ENCODE measurements around the gene AGBL4. TPM values are rescaled to one million over a fixed set of nuclear protein-coding genes. Genes with fewer than 3 reads are reported as not detected.

AGBL4 gene
- total RNA-seq, 2 experiments from 2014 or later, result not detected

GRCh38 chr1:48592330-48592729, 1431.4 kb downstream of the AGBL4 start:
- DNase-seq, result no peak
- no peaks in the 10 kb centered on the region for H3K4me1 Mint-ChIP-seq
- peaks cover 2% of the 10 kb centered on the region for H3K27me3 Mint-ChIP-seq
- ChIA-PET POLR2A (no interaction called here), CTCF (no interaction called here)
- no peaks in the 10 kb centered on the region for H3K9me3 Mint-ChIP-seq
- no peak overlapping the region for H3K27ac Mint-ChIP-seq
- H3K36me3 Mint-ChIP-seq (ENCODE audit: low read depth), result no peaks in the 10 kb centered on the region
- no peak overlapping the region for H3K4me3 Mint-ChIP-seq

DNA sequence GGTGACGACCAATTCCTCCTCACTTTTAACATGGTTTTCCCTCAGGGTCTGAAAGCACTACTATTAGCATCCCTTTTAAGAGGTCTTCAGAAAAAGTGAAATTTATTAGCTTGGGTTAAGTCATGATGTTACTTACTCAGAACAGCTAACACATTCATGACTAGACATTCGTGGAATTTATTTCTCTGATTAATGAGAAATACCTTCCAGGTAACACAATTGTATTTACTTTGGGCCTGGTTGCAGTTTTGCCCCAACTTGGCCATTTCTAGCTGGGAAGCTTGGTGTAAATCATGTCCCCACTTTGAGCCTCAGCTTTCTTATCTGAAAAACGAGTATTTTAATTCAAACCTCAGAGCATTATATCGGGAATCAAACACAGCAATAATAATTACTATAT, 1432.6 kb downstream of the AGBL4 start:
- no peak overlapping the region for H3K4me3 Mint-ChIP-seq
- H3K9me3 Mint-ChIP-seq, result no peaks in the 10 kb centered on the region
- ChIA-PET POLR2A (no interaction called here), CTCF (no interaction called here)
- DNase-seq, result no peak
- no peak overlapping the region for H3K27ac Mint-ChIP-seq
- no peaks in the 10 kb centered on the region for H3K36me3 Mint-ChIP-seq (ENCODE audit: low read depth)
- H3K27me3 Mint-ChIP-seq, result peaks cover 2% of the 10 kb centered on the region
- no peaks in the 10 kb centered on the region for H3K4me1 Mint-ChIP-seq

DNA sequence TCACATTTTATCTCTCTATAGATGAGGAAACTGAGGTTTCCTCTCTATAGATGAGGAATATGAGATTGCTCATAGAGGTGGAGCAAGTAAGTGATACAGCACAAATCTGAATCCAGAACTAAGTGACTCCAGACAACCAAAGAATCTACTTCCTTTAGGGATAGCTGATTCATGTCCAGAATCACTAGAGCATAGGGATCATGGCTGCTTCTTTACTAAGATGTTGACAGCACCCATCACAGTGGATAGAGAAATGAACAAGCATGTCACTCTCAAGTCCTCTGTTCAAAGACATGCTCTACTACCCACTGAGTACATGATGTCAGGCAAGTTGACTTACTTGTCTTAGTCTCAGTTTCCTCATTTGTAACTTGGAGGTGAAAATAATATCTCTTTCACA, 1435.7 kb downstream of the AGBL4 start:
- Mint-ChIP-seq H3K36me3 (ENCODE audit: low read depth) (no peaks in the 10 kb centered on the region), H3K9me3 (no peaks in the 10 kb centered on the region), H3K27ac (no peak overlapping the region), H3K27me3 (no peaks in the 10 kb centered on the region), H3K4me1 (no peaks in the 10 kb centered on the region), H3K4me3 (no peak overlapping the region)
- ChIA-PET CTCF (no interaction called here), POLR2A (no interaction called here)
- no peak for DNase-seq

- ChIA-PET CTCF (no interaction called here), POLR2A (no interaction called here)
- DNase-seq, result no peak
- H3K36me3 Mint-ChIP-seq (ENCODE audit: low read depth), result no peaks in the 10 kb centered on the region
- H3K27me3 Mint-ChIP-seq, result no peaks in the 10 kb centered on the region
- no peaks in the 10 kb centered on the region for H3K9me3 Mint-ChIP-seq
- no peak overlapping the region for H3K4me3 Mint-ChIP-seq
- no peak overlapping the region for H3K27ac Mint-ChIP-seq
- no peaks in the 10 kb centered on the region for H3K4me1 Mint-ChIP-seq
These were observed 1441.3 kb downstream of the AGBL4 start for GRCh38 chr1:48582408-48582807.

DNA sequence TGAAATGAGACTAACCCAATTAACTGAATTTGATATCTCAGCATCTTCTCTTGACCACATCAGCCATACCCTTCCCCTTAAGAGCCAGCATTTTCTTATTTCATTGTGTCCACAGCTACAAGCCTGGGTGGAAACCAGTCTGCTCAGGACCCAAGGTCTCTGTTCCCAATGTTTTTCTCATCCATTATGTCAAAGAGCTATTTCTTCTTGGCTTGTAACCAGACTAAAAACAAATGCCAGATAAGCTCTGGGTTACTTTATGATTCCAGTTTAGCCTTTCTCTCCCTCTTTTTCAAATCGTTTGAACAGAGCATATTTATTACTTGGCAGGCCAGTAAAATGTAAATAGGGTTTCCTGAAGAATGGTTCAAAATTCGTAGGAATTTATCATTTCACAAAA, 1442.5 kb downstream of the AGBL4 start:
- no peaks in the 10 kb centered on the region for H3K4me1 Mint-ChIP-seq
- no peak overlapping the region for H3K4me3 Mint-ChIP-seq
- no peaks in the 10 kb centered on the region for H3K36me3 Mint-ChIP-seq (ENCODE audit: low read depth)
- no peak for DNase-seq
- no peaks in the 10 kb centered on the region for H3K27me3 Mint-ChIP-seq
- no peak overlapping the region for H3K27ac Mint-ChIP-seq
- CTCF ChIA-PET, result no interaction called here
- POLR2A ChIA-PET, result no interaction called here
- no peaks in the 10 kb centered on the region for H3K9me3 Mint-ChIP-seq

DNA sequence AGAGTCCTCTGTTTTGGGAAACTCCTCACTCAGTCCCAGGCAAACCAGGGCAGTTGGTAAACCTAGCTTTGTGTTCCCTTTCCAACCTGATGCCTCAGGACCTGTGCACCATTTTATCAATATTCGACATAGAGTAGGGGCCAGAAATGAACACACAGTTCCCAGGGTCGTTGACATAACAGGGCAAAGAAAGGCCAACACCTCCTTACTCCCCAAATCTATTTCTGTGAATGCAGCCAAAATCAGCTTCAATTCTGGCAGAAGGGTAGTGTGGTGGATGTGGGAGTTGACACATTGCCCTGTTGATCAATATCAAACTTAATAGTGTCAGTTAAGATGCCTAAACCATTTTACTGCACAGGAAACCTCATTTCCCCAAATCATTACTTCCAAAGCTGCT, 1447.2 kb downstream of the AGBL4 start:
- H3K4me3 Mint-ChIP-seq, result no peak overlapping the region
- H3K9me3 Mint-ChIP-seq, result no peaks in the 10 kb centered on the region
- peaks cover 1% of the 10 kb centered on the region for H3K27me3 Mint-ChIP-seq
- ChIA-PET POLR2A (no interaction called here), CTCF (interaction anchor here (0.7 kb wide), 1 partner anchor 46 kb away, joined by 3 read pairs; no protein-coding TSS in a partner anchor)
- H3K27ac Mint-ChIP-seq, result no peak overlapping the region
- DNase-seq, result no peak
- no peaks in the 10 kb centered on the region for H3K4me1 Mint-ChIP-seq
- H3K36me3 Mint-ChIP-seq (ENCODE audit: low read depth), result no peaks in the 10 kb centered on the region

DNA sequence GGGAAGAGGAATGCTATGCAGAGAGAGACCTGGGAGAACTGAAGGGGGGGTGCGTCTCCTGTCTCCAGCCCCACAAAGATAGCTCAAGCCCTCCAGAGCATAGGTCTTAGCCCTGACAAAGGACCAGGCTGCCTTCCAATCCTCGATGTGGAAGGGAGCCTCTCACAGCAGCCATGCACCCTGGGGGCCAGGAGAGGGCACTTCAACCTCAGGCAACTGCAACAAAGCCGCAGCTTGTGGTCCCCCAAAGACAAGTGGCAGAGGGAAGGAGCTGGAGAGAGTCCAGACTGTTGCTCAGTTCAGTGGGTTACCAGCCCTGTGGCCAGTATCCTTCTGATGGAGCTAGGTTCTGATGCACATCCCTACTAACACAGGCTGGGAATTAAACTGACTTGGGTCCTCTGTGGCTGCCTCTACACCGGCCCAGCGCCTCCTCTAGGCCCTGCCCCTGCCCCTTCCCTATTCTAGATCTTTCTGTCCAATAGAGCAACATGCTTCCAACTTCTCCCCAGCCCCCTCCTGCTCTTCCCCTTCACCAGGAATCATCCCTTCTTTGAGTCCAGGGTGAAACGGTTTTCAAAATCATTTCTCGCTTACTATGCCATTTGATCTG, 1451.0 kb downstream of the AGBL4 start:
- Mint-ChIP-seq H3K9me3 (no peaks in the 10 kb centered on the region), H3K4me3 (no peak overlapping the region), H3K36me3 (ENCODE audit: low read depth) (no peaks in the 10 kb centered on the region), H3K27ac (no peak overlapping the region), H3K27me3 (peaks cover 1% of the 10 kb centered on the region), H3K4me1 (no peaks in the 10 kb centered on the region)
- no peak for DNase-seq
- POLR2A ChIA-PET, result no interaction called here
- CTCF ChIA-PET, result no interaction called here

GRCh38 chr1:48572134-48572533, 1451.6 kb downstream of the AGBL4 start:
- H3K27me3 Mint-ChIP-seq, result peaks cover 1% of the 10 kb centered on the region
- H3K27ac Mint-ChIP-seq, result no peak overlapping the region
- ChIA-PET CTCF (no interaction called here), POLR2A (no interaction called here)
- no peaks in the 10 kb centered on the region for H3K9me3 Mint-ChIP-seq
- H3K36me3 Mint-ChIP-seq (ENCODE audit: low read depth), result no peaks in the 10 kb centered on the region
- H3K4me1 Mint-ChIP-seq, result no peaks in the 10 kb centered on the region
- no peak for DNase-seq
- no peak overlapping the region for H3K4me3 Mint-ChIP-seq

DNA sequence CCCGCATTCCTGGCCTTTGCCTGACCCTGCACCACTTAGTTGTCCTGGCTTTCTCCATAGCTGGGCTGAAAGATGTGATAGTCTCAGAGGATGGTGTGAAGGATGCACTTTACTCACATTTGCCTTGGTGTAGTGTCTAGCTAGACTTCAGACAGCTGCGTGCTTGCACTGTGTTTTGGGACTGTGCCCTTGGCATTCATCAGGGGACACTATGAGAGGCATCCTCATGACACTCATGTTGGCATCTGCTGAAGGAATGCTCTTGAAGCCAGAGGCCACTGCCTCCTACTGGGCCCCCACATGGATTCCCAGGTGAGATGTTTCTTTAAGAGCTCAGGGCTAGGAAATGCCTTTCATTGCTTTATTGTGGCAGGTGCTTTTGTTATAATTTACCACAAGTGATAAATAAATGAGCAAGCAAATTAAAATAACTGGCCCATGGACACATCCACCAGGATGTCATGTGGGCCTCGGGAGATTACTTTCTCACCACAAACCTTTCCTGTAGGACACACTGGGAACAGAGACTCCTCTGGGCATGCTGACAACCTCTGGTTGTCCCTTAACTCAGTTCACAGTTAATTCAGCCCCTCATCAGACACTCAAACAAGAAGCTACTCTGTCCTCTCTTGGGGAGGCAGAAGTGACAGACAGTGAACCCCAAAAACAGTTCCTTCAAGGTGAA, 1452.3 kb downstream of the AGBL4 start:
- Mint-ChIP-seq H3K36me3 (ENCODE audit: low read depth) (no peaks in the 10 kb centered on the region), H3K27ac (no peak overlapping the region), H3K27me3 (peaks cover 1% of the 10 kb centered on the region), H3K9me3 (no peaks in the 10 kb centered on the region), H3K4me3 (no peak overlapping the region), H3K4me1 (no peaks in the 10 kb centered on the region)
- ChIA-PET CTCF (interaction anchor here (1.7 kb wide), 1 partner anchor 125 kb away, joined by 3 read pairs; no protein-coding TSS in a partner anchor), POLR2A (no interaction called here)
- DNase-seq, result no peak

DNA sequence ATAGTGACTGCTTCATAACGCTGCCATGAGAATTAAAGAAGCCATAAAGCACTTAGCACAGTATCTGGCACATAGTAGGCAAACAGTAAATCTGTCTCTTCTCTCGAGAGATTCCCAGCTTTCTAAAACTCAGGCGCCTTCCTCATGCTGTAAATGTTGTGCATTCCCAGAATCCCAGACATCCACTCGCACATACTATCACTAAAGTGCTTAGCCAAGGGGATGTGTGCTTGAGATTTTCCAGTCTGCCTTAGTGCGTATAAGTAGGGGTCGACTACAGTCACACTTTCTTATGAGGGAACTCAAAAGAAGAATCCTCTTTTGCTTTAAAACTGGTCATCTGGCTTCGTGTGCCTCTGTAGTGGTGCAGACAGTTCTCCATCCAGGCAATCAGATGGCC, 1453.2 kb downstream of the AGBL4 start:
- Mint-ChIP-seq H3K9me3 (no peaks in the 10 kb centered on the region), H3K27me3 (peaks cover 3% of the 10 kb centered on the region), H3K4me3 (no peak overlapping the region), H3K4me1 (no peaks in the 10 kb centered on the region), H3K27ac (no peak overlapping the region), H3K36me3 (ENCODE audit: low read depth) (no peaks in the 10 kb centered on the region)
- POLR2A ChIA-PET, result no interaction called here
- DNase-seq, result no peak
- CTCF ChIA-PET, result interaction anchor here (1.7 kb wide), 1 partner anchor 126 kb away, joined by 3 read pairs; no protein-coding TSS in a partner anchor

- Mint-ChIP-seq H3K9me3 (no peaks in the 10 kb centered on the region), H3K27ac (no peak overlapping the region), H3K36me3 (ENCODE audit: low read depth) (no peaks in the 10 kb centered on the region), H3K4me1 (no peaks in the 10 kb centered on the region), H3K27me3 (peaks cover 8% of the 10 kb centered on the region), H3K4me3 (no peak overlapping the region)
- no peak for DNase-seq
- CTCF ChIA-PET, result no interaction called here
- POLR2A ChIA-PET, result no interaction called here
These were observed 1455.3 kb downstream of the AGBL4 start for GRCh38 chr1:48568501-48568900.

DNA sequence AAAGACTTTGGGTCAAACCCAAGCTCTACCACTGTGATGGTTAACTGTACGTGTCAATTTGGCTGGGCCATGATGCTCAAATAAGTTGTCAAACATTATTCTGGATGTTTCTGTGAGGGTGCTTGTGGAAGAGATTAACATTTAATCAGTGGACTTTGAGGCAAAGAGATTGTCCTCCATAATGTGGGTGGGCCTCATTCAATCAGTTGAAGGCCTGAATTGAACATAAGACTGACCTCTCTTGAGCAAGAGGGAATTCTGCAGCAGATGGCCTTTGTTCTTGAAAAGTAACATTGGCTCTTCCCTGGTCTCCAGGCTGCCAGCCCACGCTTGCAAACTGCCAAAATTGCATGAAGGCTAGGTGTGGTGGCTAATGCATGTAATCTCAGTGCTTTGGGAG, 1457.3 kb downstream of the AGBL4 start:
- H3K27me3 Mint-ChIP-seq, result peaks cover 7% of the 10 kb centered on the region
- no peaks in the 10 kb centered on the region for H3K36me3 Mint-ChIP-seq (ENCODE audit: low read depth)
- no peak for DNase-seq
- H3K4me1 Mint-ChIP-seq, result no peaks in the 10 kb centered on the region
- no peak overlapping the region for H3K4me3 Mint-ChIP-seq
- H3K27ac Mint-ChIP-seq, result no peak overlapping the region
- no peaks in the 10 kb centered on the region for H3K9me3 Mint-ChIP-seq
- POLR2A ChIA-PET, result no interaction called here
- CTCF ChIA-PET, result no interaction called here

DNA sequence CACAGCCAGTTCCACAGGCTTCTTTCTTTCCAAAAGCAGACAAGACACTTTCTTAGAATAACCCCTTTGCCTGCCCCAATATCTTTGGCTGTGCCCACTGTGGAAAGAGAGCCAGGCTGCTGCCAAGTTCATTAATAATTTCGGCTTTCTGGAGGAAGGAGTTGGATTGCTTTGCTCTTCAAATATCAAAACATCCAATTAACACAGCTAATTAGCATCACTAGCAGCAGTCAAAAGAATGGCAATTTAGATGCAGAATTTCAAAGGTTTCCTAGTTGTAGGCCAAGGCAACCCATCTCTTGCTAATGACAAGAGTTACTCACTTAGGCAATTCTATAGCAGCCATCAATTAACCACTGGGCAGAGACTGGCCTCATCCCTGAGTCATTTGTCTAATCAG, 1460.7 kb downstream of the AGBL4 start:
- Mint-ChIP-seq H3K9me3 (no peaks in the 10 kb centered on the region), H3K4me1 (no peaks in the 10 kb centered on the region), H3K27ac (no peak overlapping the region), H3K27me3 (peaks cover 9% of the 10 kb centered on the region), H3K36me3 (ENCODE audit: low read depth) (no peaks in the 10 kb centered on the region), H3K4me3 (no peak overlapping the region)
- ChIA-PET CTCF (no interaction called here), POLR2A (no interaction called here)
- DNase-seq, result no peak

- H3K36me3 Mint-ChIP-seq (ENCODE audit: low read depth), result no peaks in the 10 kb centered on the region
- peaks cover 9% of the 10 kb centered on the region for H3K27me3 Mint-ChIP-seq
- H3K27ac Mint-ChIP-seq, result no peak overlapping the region
- no peak for DNase-seq
- no peak overlapping the region for H3K4me3 Mint-ChIP-seq
- H3K9me3 Mint-ChIP-seq, result no peaks in the 10 kb centered on the region
- H3K4me1 Mint-ChIP-seq, result no peaks in the 10 kb centered on the region
- ChIA-PET CTCF (no interaction called here), POLR2A (interaction anchor here (0.7 kb wide), 1 partner anchor 39 kb away, joined by 3 read pairs; no protein-coding TSS in a partner anchor)
These were observed 1462.3 kb downstream of the AGBL4 start for GRCh38 chr1:48561444-48561843.
